Activated CD4-positive, alpha-beta T cell treated with anti-CD3 and anti-CD28 coated beads, Interleukin-2, Interleukin-4, amounts not matched to agents 100 ng/mL and 50 ng/mL, durations not matched to agents 16 hours and 8 hours (primary cell): ENCODE data around the gene CCM2L.

Source experiments
- DNase-seq: peaks from one replicate; pipeline ENCODE4 v3.0.0-alpha.2; 2020; ENCODE audit warnings: low spot score

Gene CCM2L

DNA sequence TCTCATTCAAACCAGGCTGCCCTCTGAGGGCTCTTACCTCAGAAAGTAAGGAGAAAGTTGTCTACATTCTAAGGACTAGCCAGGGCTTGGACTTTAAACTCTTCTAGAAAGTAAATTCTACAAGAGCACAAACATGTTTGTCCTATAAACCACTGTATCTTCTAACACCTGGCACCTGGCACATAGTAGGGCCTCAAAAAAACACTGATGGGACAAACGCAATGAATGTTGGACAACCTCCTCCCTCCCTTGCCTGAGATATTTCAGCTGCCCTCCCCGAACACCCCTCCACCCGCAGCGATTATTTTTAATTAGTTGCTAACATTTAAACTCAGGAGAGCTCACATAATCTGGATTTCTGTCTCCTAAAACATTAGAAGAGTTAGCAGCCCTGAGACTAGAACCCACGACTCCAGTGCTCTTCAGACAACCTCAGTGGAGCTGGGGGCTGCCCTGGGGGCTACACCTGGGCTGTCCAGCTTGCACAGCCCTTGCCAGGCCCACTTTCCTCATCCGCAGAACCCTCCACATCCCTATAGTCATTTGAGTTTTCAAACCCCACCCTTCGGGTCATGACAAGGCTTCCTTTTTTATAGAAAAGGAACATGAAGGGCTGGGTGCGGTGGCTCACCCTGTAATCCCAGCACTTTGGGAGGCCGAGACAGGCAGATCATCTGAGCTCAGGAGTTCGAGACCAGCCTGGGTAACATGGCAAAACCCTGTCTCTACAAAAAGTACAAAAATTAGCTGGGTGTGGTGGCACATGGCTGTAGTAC lies 46.7 kb downstream of the CCM2L start:
- no peak for DNase-seq

- DNase-seq, result no peak
Observed at GRCh38 chr20:32057656-32058184, 47.5 kb downstream of the CCM2L start.

- no peak for DNase-seq
Observed at GRCh38 chr20:32059189-32059588, 49.0 kb downstream of the CCM2L start.

GRCh38 chr20:32062776-32063170 lies 52.5 kb downstream of the CCM2L start:
- DNase-seq, result no peak

- DNase-seq, result no peak
Observed at GRCh38 chr20:32063695-32064094, 53.5 kb downstream of the CCM2L start.

- DNase-seq, result no peak
Observed at GRCh38 chr20:32064667-32065066, 54.4 kb downstream of the CCM2L start.

GRCh38 chr20:32067234-32067821 lies 57.1 kb downstream of the CCM2L start:
- DNase-seq, result no peak

DNA sequence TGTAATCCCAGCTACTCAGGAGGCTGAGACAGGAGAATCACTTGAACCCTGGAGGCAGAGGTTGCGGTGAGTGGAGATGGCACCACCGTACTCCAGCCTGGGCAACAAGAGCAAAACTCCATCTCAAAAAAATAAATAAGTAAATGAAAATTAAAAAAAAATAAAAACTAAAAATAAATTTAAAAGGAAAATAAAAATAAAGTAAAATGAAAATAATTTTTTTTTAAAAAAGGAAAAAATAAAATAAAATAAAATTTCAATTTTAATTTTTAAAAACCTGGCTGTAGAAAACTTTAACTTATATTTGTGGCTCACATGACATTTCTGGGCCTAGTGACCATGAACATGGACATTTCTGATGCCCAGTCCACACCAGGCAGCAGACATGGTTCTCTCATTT lies 57.9 kb downstream of the CCM2L start:
- no peak for DNase-seq

DNA sequence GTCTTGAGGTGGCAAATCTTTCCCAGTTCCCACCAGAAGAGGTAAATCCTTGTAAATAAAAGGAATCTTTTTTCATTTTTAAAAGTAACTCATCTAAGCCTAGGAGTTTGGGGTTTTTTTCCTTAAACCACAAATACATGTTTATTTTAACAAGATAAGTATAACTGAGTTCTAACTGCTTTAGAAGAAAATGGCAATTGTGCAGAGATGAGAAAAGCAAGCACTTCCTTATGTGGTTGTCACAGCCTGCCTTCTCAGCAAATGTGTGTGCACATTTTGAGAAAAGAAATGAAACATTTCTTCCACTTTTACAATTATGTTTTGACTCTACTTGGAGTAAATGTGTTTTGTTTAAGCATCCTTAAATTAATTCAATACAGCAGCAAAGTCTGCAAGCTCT lies 59.5 kb downstream of the CCM2L start:
- DNase-seq, result no peak

DNA sequence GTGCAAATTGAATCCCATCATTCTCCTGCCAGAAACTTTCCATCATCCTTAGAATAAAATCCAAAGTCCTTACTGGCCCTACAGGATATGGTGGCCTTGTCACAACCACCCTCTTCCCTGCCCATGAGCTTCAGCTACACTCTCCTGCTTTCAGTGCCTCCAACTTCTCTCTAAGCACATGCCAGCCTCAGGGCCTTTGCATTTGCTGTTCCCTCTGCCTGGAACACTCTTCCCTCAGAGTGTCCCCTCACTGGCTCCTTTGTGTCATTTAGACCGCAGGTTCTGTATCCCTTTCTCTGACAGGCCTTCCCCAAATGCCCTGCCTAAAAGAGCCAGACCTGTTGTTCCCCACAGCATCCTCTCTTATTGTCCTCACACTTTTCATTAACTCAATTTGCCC lies 60.0 kb downstream of the CCM2L start:
- DNase-seq, result no peak

GRCh38 chr20:32070690-32071213 lies 60.5 kb downstream of the CCM2L start:
- DNase-seq, result no peak

DNA sequence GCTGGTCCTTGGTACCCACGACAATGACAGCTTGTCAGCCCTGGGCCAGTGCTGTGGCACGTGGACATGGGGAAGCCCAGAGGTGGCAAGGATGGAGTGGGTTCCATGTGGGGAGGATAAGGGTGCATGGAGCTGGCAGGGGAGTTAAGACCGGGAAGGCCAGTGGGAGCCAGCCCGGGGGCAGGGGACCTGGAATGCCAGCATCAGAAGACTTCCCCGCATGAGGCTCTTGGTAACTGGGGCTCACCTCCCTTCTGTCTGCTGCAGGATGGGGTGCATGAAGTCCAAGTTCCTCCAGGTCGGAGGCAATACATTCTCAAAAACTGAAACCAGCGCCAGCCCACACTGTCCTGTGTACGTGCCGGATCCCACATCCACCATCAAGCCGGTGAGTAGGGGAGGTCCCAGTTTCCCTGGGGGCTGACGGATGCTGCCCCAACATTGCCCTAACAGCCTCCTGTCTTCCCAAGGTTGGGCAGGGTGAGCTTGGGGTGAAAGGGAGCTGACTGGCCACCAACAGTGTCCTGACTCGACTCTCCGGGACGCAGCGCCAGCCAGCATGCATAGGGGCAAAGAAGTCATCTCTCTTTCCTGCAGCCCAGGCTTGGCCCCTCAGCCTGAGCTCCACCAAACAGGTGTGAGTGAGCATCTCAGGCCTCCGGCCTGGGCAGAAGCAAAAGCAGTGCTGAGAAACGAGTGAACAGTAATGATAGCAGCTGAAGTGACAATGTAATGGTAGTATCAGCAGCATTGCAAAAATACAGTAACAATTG lies 61.3 kb downstream of the CCM2L start:
- DNase-seq, result no peak

DNA sequence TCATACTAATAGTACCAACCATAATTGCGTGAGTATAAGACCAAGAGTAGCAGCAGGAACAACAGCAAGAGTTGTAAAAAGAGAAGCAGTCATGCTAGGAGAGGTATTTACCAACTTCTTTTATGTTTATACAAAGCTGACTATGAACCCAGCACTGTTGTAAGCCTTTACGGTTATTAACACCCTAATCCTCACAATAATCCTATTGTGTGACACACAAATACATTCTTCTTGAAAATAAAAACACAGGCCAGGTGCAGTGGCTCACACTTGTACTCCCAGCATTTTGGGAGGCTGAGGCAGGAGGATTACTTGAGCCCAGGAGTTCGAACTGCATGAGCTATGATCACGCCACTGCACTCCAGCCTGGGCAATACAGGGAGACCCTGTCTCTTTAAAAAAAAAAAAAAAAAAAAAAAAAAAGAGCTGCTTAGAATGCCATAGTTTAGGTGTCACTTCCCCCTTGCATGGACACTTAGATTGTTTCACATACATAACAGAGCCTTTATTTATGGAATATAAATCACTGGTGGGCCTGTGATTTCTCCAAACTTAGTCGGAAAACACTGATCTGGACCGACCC lies 62.0 kb downstream of the CCM2L start:
- DNase-seq, result no peak

GRCh38 chr20:32075534-32075933 lies 65.3 kb downstream of the CCM2L start:
- no peak for DNase-seq

DNA sequence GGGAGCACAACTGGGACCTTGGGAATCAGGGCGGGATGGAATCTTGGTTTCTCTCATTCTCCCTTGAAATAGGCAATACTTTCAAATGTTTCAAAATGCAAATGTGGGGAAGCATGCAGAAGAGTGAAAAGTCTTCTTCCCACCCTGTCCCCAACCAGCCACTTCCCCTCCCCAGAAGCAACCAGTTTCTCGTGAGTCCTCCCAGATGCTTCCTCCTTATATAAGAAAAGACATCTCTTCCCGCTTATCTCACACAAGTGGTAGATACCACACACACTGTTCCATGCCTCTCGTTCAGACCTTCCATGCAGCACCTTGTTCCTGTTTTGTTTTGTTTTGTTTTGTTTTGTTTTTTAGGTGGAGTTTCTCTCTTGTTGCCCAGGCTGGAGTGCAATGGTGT lies 67.0 kb downstream of the CCM2L start:
- no peak for DNase-seq

- DNase-seq, result no peak
Observed at GRCh38 chr20:32078322-32078721, 68.1 kb downstream of the CCM2L start.

DNA sequence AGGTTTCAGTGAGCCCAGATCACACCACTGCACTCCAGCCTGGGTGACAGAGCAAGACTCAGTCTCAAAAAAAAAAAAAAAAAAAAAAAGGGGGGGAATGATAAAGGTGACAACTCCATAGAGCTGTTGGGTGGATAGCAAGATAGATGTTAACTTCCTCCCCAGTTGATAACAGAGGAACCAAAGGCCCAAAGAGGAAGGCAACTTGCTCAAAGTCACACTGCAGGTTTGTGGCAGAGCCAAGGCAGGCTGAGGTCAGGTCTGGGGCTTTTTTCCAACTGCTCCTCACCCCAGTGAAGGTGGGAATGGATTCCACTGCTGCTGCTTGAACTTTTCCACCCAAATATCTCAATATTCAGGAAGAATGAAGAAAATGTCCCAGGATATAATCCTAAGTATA lies 68.6 kb downstream of the CCM2L start:
- no peak for DNase-seq

DNA sequence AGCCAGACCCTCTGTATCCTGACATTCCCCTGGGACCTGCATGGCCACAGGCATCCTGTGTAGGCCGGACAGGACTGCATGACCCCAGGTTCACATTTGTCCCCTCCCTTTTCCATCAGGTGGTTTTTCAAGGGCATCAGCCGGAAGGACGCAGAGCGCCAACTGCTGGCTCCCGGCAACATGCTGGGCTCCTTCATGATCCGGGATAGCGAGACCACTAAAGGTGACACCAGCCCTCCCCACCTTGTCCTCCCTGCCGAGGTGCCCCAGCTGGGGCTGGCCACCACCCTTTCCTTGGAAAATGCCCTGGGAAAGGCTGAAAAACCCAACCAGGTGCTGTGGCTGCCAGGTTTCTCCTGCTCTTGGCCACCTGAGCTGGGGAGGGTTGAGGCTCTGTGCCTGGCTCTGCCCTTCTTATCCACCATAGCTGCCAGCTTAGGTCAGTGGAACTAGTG lies 69.4 kb downstream of the CCM2L start:
- no peak for DNase-seq

DNA sequence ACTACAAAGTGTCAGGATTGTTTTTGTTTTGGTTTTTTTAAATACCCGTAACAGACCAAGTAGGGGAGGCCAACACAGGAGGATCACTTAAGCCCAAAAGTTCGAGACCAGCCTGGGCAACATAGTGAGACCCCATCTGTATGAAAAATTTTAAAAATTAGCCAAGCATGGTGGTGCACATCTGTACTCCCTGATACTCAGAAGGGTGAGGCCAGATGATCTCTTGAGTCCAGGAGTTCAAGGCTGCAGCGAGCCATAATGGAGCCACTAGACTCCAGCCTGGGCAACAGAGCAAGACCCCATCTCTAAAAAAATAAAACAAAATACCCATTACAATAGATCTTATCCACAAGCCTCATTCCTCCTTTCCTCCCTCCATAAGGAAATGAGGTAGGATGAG lies 70.5 kb downstream of the CCM2L start:
- no peak for DNase-seq
